CD8-positive, alpha-beta memory T cell (primary cell): Measurements from ENCODE around the gene RBMS1. TPM values are rescaled to one million over a fixed set of nuclear protein-coding genes. Genes with fewer than 3 reads are reported as not detected.

Experiments used
- CTCF ChIA-PET: fragments of 350-600 bp; sonication (Branson Sonifier 250); formaldehyde crosslinking; loops from one replicate; lab custom pipeline; 2021; ENCODE audit warnings: antibody characterized with exemption; lab: Charles Lee
- POLR2A ChIA-PET: fragments of 350-600 bp; sonication (Branson Sonifier 250); formaldehyde crosslinking; loops from one replicate; lab custom pipeline; 2021; ENCODE audit warnings: antibody characterized with exemption; lab: Charles Lee
- DNase-seq, 5 donors: peaks; one replicate each; pipeline versions ENCODE4 v3.0.0 to v3.0.0-alpha.2; 2020 to 2022; ENCODE audit warnings: mixed read lengths in 1 of 5
- H3K27ac ChIP-seq: one replicate; pipeline ENCODE4 v1.7.0; 2013; ENCODE audit warnings: low read depth, mild to moderate bottlenecking, low read length, moderate library complexity
- H3K27me3 ChIP-seq: 2 replicates; pipeline ENCODE4 v1.7.0; 2013; ENCODE audit warnings: low read length, mild to moderate bottlenecking; ENCODE audit not compliant: insufficient read depth, poor library complexity, severe bottlenecking
- H3K36me3 ChIP-seq: 2 replicates; pipeline ENCODE4 v1.7.0; 2013; ENCODE audit warnings: mild to moderate bottlenecking, low read length, moderate library complexity; ENCODE audit not compliant: insufficient read depth
- H3K4me1 ChIP-seq: 2 replicates; pipeline ENCODE4 v1.7.0; 2013; ENCODE audit warnings: mild to moderate bottlenecking, low read length, moderate library complexity; ENCODE audit not compliant: insufficient read depth
- H3K4me3 ChIP-seq: 2 replicates; pipeline ENCODE4 v1.7.0; 2013; ENCODE audit warnings: mild to moderate bottlenecking, low read length
- H3K9me3 ChIP-seq: 2 replicates; pipeline ENCODE4 v1.7.0; 2013; ENCODE audit warnings: mild to moderate bottlenecking, low read length
- H3K27ac Mint-ChIP-seq, 8 donors: one replicate each; pipeline ENCODE4 v1.8.0; 2020 to 2021; ENCODE audit warnings: mixed read lengths in 8 of 8, mild to moderate bottlenecking in 6 of 8, inconsistent platforms in 3 of 8, moderate library complexity in 3 of 8
- H3K27me3 Mint-ChIP-seq, 2 donors: one replicate each; pipeline ENCODE4 v1.8.0; 2020 to 2021; ENCODE audit warnings: mixed read lengths in 2 of 2, mild to moderate bottlenecking in 1 of 2, moderate library complexity in 1 of 2
- H3K36me3 Mint-ChIP-seq, 3 donors: one replicate each; pipeline ENCODE4 v1.8.0; 2020 to 2021; ENCODE audit warnings: mixed read lengths in 3 of 3, inconsistent platforms in 1 of 3, mild to moderate bottlenecking in 1 of 3
- H3K4me1 Mint-ChIP-seq, 3 donors: one replicate each; pipeline ENCODE4 v1.8.0; 2020 to 2021; ENCODE audit warnings: mixed read lengths in 3 of 3, inconsistent platforms in 1 of 3, mild to moderate bottlenecking in 1 of 3
- H3K4me3 Mint-ChIP-seq, 7 donors: one replicate each; pipeline ENCODE4 v1.8.0; 2020 to 2021; ENCODE audit warnings: mixed read lengths in 7 of 7, mild to moderate bottlenecking in 6 of 7, moderate library complexity in 4 of 7, inconsistent platforms in 2 of 7
- H3K9me3 Mint-ChIP-seq, 5 donors: one replicate each; pipeline ENCODE4 v1.8.0; 2020 to 2022; ENCODE audit warnings: mixed read lengths in 5 of 5, mild to moderate bottlenecking in 3 of 5, moderate library complexity in 2 of 5, inconsistent platforms in 1 of 5
- polyA plus RNA-seq: library from polyadenylated mRNA; unstranded; fragments of 300-500 nt; fragmentation: Illumina TruSeq; gene quantifications from one replicate; pipeline ENCODE4 v1.2.3, GENCODE V29; 2021
- total RNA-seq, 2 experiments: library from RNA; stranded (reverse); gene quantifications; one replicate each; pipeline ENCODE4 v1.2.3, GENCODE V29; 2021

The RBMS1 gene
- total and polyA plus RNA-seq, 3 experiments from 2014 or later: 48.8 to 130 (median 50.3) TPM

DNA sequence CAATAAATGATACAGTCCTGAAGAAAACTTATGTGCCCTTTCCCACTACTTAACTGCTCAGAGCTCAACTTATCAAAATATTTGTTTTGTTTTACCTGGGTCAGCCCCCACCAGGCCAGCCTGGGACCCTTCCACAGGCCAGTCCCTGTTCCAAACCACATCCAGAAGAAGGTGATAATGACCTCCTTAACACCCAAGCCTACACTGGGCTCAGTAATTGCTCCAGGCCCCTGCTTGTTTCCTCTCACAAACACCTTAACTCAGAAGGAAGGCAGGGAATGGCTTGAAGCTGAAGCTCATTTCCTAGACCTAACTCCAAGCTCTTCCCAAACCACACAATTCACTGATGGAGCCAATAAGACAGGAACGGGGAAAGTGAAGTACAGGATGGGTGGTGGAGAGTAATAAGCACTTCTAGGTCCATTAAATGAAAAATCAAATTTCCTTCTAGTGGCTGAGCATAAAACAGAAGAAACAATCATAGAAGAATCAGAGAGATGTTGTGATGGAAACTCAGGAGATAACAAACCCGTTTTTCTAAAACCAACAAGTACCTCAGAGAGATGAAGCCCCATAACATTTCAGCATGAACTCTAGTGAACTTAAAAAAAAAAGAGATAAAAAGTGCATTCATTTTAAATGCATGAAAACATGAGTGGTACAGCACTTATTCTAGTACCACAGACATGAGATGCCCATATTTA is 160.1 kb downstream of the RBMS1 start:
- ChIA-PET POLR2A (interaction anchor here (0.5 to 0.8 kb wide), 2 partner anchors 18 to 26 kb away, joined by 3 read pairs; no protein-coding TSS in a partner anchor), CTCF (interaction anchor here (1.1 kb wide), 1 partner anchor 661 kb away, joined by 4 read pairs; no protein-coding TSS in a partner anchor)
- Mint-ChIP-seq H3K27ac (peak overlapping the region; percentile 40 to 95 (median 72)), H3K9me3 (no peaks in the 10 kb centered on the region), H3K36me3 (peaks cover 0 to 11% (median 8%) of the 10 kb centered on the region in 3 donors), H3K4me1 (peaks cover 91 to 98% (median 97%) of the 10 kb centered on the region in 3 donors), H3K27me3 (no peaks in the 10 kb centered on the region), H3K4me3 (peak overlapping the region in 5 of 7 donors; percentile 17 to 49 (median 23))
- Histone ChIP-seq H3K27me3 (no peaks in the 10 kb centered on the region), H3K4me1 (peaks cover 62% of the 10 kb centered on the region), H3K36me3 (no peaks in the 10 kb centered on the region), H3K9me3 (no peaks in the 10 kb centered on the region), H3K27ac (no peak overlapping the region), H3K4me3 (no peak overlapping the region)
- DNase-seq: no peak

- Mint-ChIP-seq H3K36me3 (peaks cover 0 to 11% (median 8%) of the 10 kb centered on the region in 3 donors), H3K9me3 (no peaks in the 10 kb centered on the region), H3K27me3 (no peaks in the 10 kb centered on the region), H3K4me1 (peaks cover 88 to 98% (median 97%) of the 10 kb centered on the region in 3 donors), H3K27ac (peak overlapping the region in 4 of 8 donors; percentile 59 to 85 (median 72)), H3K4me3 (peak overlapping the region in 5 of 7 donors; percentile 27 to 63 (median 47))
- peak in 1 of 5 donors; percentile 20 for DNase-seq
- POLR2A ChIA-PET: no interaction called here
- Histone ChIP-seq H3K4me1 (peaks cover 69% of the 10 kb centered on the region), H3K27ac (no peak overlapping the region), H3K4me3 (no peak overlapping the region), H3K9me3 (no peaks in the 10 kb centered on the region), H3K36me3 (no peaks in the 10 kb centered on the region), H3K27me3 (no peaks in the 10 kb centered on the region)
- CTCF ChIA-PET: interaction anchor here (0.8 kb wide), 1 partner anchor 62 kb away, joined by 3 read pairs; no protein-coding TSS in a partner anchor
These were observed 161.3 kb downstream of the RBMS1 start for GRCh38 chr2:160332318-160332717.

DNA sequence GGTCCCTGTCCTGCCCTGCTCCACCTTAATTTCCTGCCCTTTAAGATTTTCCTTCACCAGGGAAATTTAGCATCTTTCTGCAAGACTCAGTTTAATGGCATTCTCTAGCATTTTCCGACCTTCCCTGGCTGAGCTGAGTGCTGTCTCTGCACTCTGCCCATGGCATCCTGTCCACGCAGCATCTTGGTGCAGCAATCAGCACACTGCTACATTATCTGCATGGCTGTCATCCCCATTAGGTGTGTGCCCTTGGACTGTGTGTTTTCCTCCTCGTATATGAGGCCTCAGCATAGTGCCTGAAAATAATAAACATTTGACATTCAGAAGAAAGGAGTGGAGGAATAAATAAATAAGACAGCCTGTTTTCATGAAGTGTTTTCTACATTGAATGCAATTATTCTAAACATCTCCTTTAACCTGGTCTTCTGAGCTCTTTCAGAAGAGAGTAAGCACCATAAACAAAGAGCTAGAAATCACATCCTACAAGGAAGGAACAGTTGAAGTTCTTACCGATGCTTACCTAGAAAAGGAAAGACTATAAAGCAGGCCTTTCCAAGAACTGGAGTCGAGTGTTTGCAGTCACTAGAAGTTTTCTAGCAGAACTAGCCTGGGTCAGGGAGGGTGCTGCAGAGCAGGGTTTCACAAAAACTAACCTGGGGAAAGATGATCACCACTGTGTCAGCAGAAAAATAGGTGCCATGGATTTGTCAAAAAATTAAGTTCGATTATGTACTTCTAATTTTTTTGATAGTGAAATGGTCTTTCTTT is 162.2 kb downstream of the RBMS1 start:
- POLR2A ChIA-PET: no interaction called here
- H3K4me1 Mint-ChIP-seq: peaks cover 88 to 99% (median 99%) of the 10 kb centered on the region in 3 donors

DNA sequence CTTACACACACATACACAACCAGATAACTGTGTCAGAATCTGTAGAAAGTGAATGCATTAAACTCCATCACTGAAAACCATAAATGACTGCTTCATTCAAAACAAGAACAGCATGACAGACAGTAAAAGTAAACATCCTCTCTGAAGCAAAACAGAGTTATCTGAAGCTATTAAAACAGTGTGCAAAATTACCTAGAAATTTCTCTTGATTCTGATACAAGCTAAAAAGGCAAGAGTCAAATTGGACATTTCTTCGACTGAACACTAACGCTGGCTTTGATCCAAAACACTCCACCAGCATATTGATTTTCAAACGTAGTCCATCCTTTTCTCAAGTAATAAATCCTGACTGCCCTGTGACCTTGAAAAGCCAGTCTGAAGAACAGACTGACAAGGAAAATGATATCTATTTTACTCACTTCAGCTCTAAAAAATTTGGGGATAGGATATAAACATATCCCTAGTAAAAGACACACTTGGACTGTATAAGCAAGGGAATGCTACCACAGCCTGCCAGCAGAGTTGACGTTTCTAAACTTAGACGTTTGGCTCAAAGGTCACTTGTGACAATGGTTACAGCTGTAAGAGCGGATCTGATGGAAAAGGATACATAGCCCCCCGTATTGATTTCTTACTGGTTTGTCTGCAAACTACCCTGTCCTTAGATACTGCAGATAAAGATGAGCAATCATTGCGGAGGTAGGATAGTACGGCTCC is 164.6 kb downstream of the RBMS1 start:
- H3K27ac ChIP-seq: no peak overlapping the region
- Mint-ChIP-seq H3K4me3 (peak overlapping the region in 6 of 7 donors; percentile 4 to 65 (median 48)), H3K4me1 (peaks cover 86 to 99% (median 99%) of the 10 kb centered on the region in 3 donors), H3K27me3 (no peaks in the 10 kb centered on the region), H3K9me3 (no peaks in the 10 kb centered on the region), H3K27ac (peak overlapping the region; percentile 16 to 69 (median 40)), H3K36me3 (peaks cover 0 to 11% (median 8%) of the 10 kb centered on the region in 3 donors)
- H3K9me3 ChIP-seq: no peaks in the 10 kb centered on the region
- peaks cover 74% of the 10 kb centered on the region for H3K4me1 ChIP-seq
- CTCF ChIA-PET: interaction anchor here (0.6 to 1.5 kb wide), 2 partner anchors 11 to 59 kb away, joined by 3 to 4 read pairs; no protein-coding TSS in a partner anchor
- H3K4me3 ChIP-seq: no peak overlapping the region
- H3K27me3 ChIP-seq: no peaks in the 10 kb centered on the region
- POLR2A ChIA-PET: no interaction called here
- DNase-seq: no peak
- no peaks in the 10 kb centered on the region for H3K36me3 ChIP-seq

More for the DNA sequence above, 162.2 kb downstream of the RBMS1 start:
- CTCF ChIA-PET: interaction anchor here (0.8 kb wide), 1 partner anchor 62 kb away, joined by 3 read pairs; no protein-coding TSS in a partner anchor
- H3K36me3 Mint-ChIP-seq: peaks cover 0 to 11% (median 8%) of the 10 kb centered on the region in 3 donors
- H3K4me3 Mint-ChIP-seq: peak overlapping the region in 3 of 7 donors; percentile 3 to 46 (median 21)
- H3K27ac Mint-ChIP-seq: peak overlapping the region; percentile 17 to 72 (median 55)
- Histone ChIP-seq H3K27ac (no peak overlapping the region), H3K9me3 (no peaks in the 10 kb centered on the region), H3K4me1 (peaks cover 77% of the 10 kb centered on the region), H3K4me3 (no peak overlapping the region), H3K27me3 (no peaks in the 10 kb centered on the region), H3K36me3 (no peaks in the 10 kb centered on the region)
- no peaks in the 10 kb centered on the region for H3K9me3 Mint-ChIP-seq
- DNase-seq: no peak
- no peaks in the 10 kb centered on the region for H3K27me3 Mint-ChIP-seq

DNA sequence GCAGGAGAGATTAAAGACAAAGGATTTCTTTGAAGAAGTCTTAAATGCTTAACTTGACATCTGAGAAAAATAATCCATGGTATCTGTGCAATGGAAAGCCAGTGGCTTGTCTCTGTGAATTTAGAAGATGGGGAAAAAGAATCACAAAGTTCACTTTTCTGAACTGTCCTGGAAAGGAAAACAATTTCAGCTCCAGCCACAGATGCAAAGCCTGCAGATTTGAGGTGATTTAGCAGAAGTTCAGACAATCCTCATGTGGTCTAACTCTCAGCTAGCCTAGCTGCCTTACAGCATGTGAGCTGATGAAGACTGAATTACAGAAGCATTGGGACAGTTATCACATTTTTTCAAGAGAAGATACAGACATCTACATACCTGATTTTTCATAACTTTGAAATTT is 166.8 kb downstream of the RBMS1 start:
- DNase-seq: no peak
- peaks cover 0 to 15% (median 10%) of the 10 kb centered on the region in 3 donors for H3K36me3 Mint-ChIP-seq
- Histone ChIP-seq H3K9me3 (no peaks in the 10 kb centered on the region), H3K27ac (no peak overlapping the region), H3K27me3 (no peaks in the 10 kb centered on the region), H3K4me1 (peaks cover 81% of the 10 kb centered on the region), H3K4me3 (no peak overlapping the region), H3K36me3 (no peaks in the 10 kb centered on the region)
- POLR2A ChIA-PET: no interaction called here
- CTCF ChIA-PET: interaction anchor here (1.0 to 5.4 kb wide), 2 partner anchors 76 to 668 kb away, joined by 3 to 40 read pairs; no protein-coding TSS in a partner anchor
- no peaks in the 10 kb centered on the region for H3K9me3 Mint-ChIP-seq
- peak overlapping the region in 1 of 7 donors; percentile 0 for H3K4me3 Mint-ChIP-seq
- H3K27ac Mint-ChIP-seq: peak overlapping the region in 6 of 8 donors; percentile 1 to 75 (median 14)
- H3K27me3 Mint-ChIP-seq: no peaks in the 10 kb centered on the region
- H3K4me1 Mint-ChIP-seq: peaks cover 86 to 100% (median 99%) of the 10 kb centered on the region in 3 donors

DNA sequence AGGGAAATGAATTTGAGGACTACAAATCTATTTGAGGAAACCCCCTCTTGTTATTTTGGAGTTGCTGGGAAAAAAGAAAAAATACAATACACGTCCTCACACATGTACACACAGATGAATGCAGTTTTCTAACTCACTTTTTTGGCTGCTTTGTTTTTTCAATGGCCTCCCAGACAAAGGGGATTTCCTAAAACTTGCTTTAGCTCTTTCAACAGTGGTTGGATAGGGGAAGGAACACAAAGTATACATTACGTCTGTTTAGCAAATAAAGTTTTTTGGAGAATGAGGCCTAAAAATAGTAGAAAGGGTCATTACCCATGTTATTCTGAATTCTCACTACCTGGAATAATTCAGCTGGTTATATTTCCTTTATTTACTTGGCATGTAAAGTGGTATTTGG is 168.2 kb downstream of the RBMS1 start:
- POLR2A ChIA-PET: no interaction called here
- Mint-ChIP-seq H3K36me3 (peaks cover 0 to 9% (median 8%) of the 10 kb centered on the region in 3 donors), H3K9me3 (no peaks in the 10 kb centered on the region), H3K27ac (peak overlapping the region in 4 of 8 donors; percentile 19 to 78 (median 26)), H3K4me3 (no peak overlapping the region), H3K27me3 (no peaks in the 10 kb centered on the region), H3K4me1 (peaks cover 87 to 100% (median 100%) of the 10 kb centered on the region in 3 donors)
- Histone ChIP-seq H3K4me1 (peaks cover 80% of the 10 kb centered on the region), H3K27me3 (no peaks in the 10 kb centered on the region), H3K27ac (no peak overlapping the region), H3K36me3 (no peaks in the 10 kb centered on the region), H3K9me3 (no peaks in the 10 kb centered on the region), H3K4me3 (no peak overlapping the region)
- DNase-seq: no peak
- CTCF ChIA-PET: interaction anchor here (0.9 to 5.4 kb wide), 6 partner anchors 10 to 669 kb away, joined by 3 to 40 read pairs (median 4); partner anchors contain the start of gene RBMS1

GRCh38 chr2:160324917-160325316 is 168.7 kb downstream of the RBMS1 start:
- no peak for DNase-seq
- H3K4me3 ChIP-seq: no peak overlapping the region
- no peaks in the 10 kb centered on the region for H3K27me3 ChIP-seq
- H3K4me1 ChIP-seq: peaks cover 79% of the 10 kb centered on the region
- no peaks in the 10 kb centered on the region for H3K36me3 ChIP-seq
- Mint-ChIP-seq H3K4me3 (no peak overlapping the region), H3K4me1 (peaks cover 87 to 100% (median 100%) of the 10 kb centered on the region in 3 donors), H3K27me3 (no peaks in the 10 kb centered on the region), H3K27ac (peak overlapping the region in 3 of 8 donors; percentile 19 to 45 (median 21)), H3K9me3 (no peaks in the 10 kb centered on the region), H3K36me3 (peaks cover 0 to 7% (median 3%) of the 10 kb centered on the region in 3 donors)
- no peaks in the 10 kb centered on the region for H3K9me3 ChIP-seq
- POLR2A ChIA-PET: no interaction called here
- no peak overlapping the region for H3K27ac ChIP-seq
- CTCF ChIA-PET: interaction anchor here (0.9 to 5.4 kb wide), 14 partner anchors 10 to 670 kb away, joined by 3 to 40 read pairs (median 4); partner anchors contain the start of gene RBMS1
